ENCODE results near the gene PDE8B. TPM values are rescaled to one million over a fixed set of nuclear protein-coding genes. Genes with fewer than 3 reads are reported as not detected.

PDE8B gene
- total and polyA plus RNA-seq, 2 experiments from 2014 or later = 0.45 to 0.91 TPM

GRCh38 chr5:77449981-77450380 lies 239.5 kb downstream of the PDE8B start:
- Mint-ChIP-seq H3K36me3 (ENCODE audit: low read depth) (peaks cover 30% of the 10 kb centered on the region), H3K27ac (no peak overlapping the region), H3K27me3 (ENCODE audit: insufficient read depth, low read depth, poor library complexity) (peaks cover 7% of the 10 kb centered on the region), H3K4me3 (no peak overlapping the region), H3K4me1 (no peaks in the 10 kb centered on the region), H3K9me3 (no peaks in the 10 kb centered on the region)
- 0 out of 2 replicates have a peak, but pooled peaks cover 7% of the 10 kb centered on the region for H4K20me1 ChIP-seq (replicated peaks; ENCODE audit: insufficient read depth)
- H3F3A ChIP-seq (replicated peaks; ENCODE audit: low read depth) = no peaks in the 10 kb centered on the region
- no peak overlapping the region for H3K4me2 ChIP-seq
- ATAC-seq = no peak
- TF ChIP-seq EZH2phosphoT487 (IDR thresholded peaks at IDR 0.05; ENCODE audit: unreplicated experiment) (no peak), CREB1 (CRISPR knock-in tag; IDR thresholded peaks at IDR 0.05; ENCODE audit: low read depth) (no peak), NANOG (IDR thresholded peaks at IDR 0.05; ENCODE audit: borderline replicate concordance) (no peak), ETS1 (IDR thresholded peaks at IDR 0.05) (no peak), REST (IDR thresholded peaks at IDR 0.05; ENCODE audit: unreplicated experiment) (no peak), POLR2AphosphoS5 (IDR thresholded peaks at IDR 0.05; ENCODE audit: low read depth) (no peak), ZNF114 (CRISPR knock-in tag; IDR thresholded peaks at IDR 0.05) (no peak), ZNF462 (CRISPR knock-in tag; IDR thresholded peaks at IDR 0.05) (no peak), STAT1 (IDR thresholded peaks at IDR 0.05; ENCODE audit: unreplicated experiment) (no peak), EZH2 (IDR thresholded peaks at IDR 0.05; ENCODE audit: low read depth, unreplicated experiment) (no peak), CTCF (conservative IDR thresholded peaks at IDR 0.05; ENCODE audit: low read depth in 2 of 2) (no peak), JUNB (IDR thresholded peaks at IDR 0.05; ENCODE audit: unreplicated experiment) (no peak), ZNF331 (CRISPR knock-in tag; IDR thresholded peaks at IDR 0.05; ENCODE audit: low read depth) (no peak)
- peaks cover 10% of the 10 kb centered on the region; the same call in 1 of the 2 replicates for H3K36me3 ChIP-seq (ENCODE audit: insufficient read depth)
- H2AFZ ChIP-seq = no peak overlapping the region
- no peak overlapping the region for H3K27ac ChIP-seq (ENCODE audit: low read depth)
- H3K9me2 ChIP-seq (ENCODE audit: insufficient read depth) = no peaks in the 10 kb centered on the region
- no peak for DNase-seq (ENCODE audit: low spot score)
- no peak overlapping the region for H3K4me3 ChIP-seq
- no peaks in the 10 kb centered on the region for H3K27me3 ChIP-seq (ENCODE audit: insufficient read depth)
- no peaks in the 10 kb centered on the region; the same call in 1 of the 2 replicates for H3K79me2 ChIP-seq (replicated peaks; ENCODE audit: insufficient read depth)
- no peaks in the 10 kb centered on the region for H3K4me1 ChIP-seq (ENCODE audit: insufficient read depth)

Measured in GM23338 (cell line).